Sigmoid colon (tissue), 7 donors: ENCODE results near the gene HNRNPA1L2. TPM values are rescaled to one million over a fixed set of nuclear protein-coding genes. Genes with fewer than 3 reads are reported as not detected.
"Not testable (repeated sequence)": the region's sequence is repeated elsewhere in the genome, so short reads cannot be mapped to it uniquely, and the experiment has no call there.

Experiments used
- DNase-seq: peaks from one replicate; pipeline ENCODE4 v3.0.0-alpha.2; 2019
- H3K27ac ChIP-seq, 4 donors: fragments of 200-600 bp; sonication (generic); one replicate each; pipeline ENCODE4 v1.5.1; 2016 to 2019; ENCODE audit warnings: mild to moderate bottlenecking in 1 of 4
- H3K27me3 ChIP-seq, 3 donors: fragments of 200-600 bp; sonication (generic); one replicate each; pipeline ENCODE4 v1.5.1; 2019; ENCODE audit warnings: mild to moderate bottlenecking in 1 of 3
- H3K36me3 ChIP-seq, 4 donors: fragments of 200-600 bp; sonication (generic); one replicate each; pipeline ENCODE4 v1.5.1; 2016 to 2019
- H3K4me1 ChIP-seq, 4 donors: fragments of 200-600 bp; sonication (generic); one replicate each; pipeline ENCODE4 v1.5.1; 2017 to 2019
- H3K4me3 ChIP-seq, 4 donors: fragments of 200-600 bp; sonication (generic); one replicate each; pipeline ENCODE4 v1.5.1; 2017 to 2019; ENCODE audit warnings: mild to moderate bottlenecking in 2 of 4, moderate library complexity in 1 of 4
- H3K9me3 ChIP-seq, 4 donors: fragments of 200-600 bp in 3 of 4; sonication (generic) in 3 of 4; one replicate each; pipeline versions ENCODE4 v1.5.1 to v1.6.1; 2013 to 2019
- CTCF ChIP-seq, 4 experiments: fragments of 450-650 bp in 3 of 4; fragments of 200-600 bp in 1 of 4; IDR thresholded peaks; one replicate each; pipeline ENCODE4 v1.5.1; 2016 to 2019; ENCODE audit warnings: antibody characterized with exemption in 4 of 4, mild to moderate bottlenecking in 3 of 4, moderate library complexity in 2 of 4
- EP300 ChIP-seq, 4 donors: sonication (generic); formaldehyde crosslinking; IDR thresholded peaks; one replicate each; pipeline ENCODE4 v1.6.1; 2017; ENCODE audit warnings: antibody characterized with exemption in 4 of 4
- POLR2A ChIP-seq, 2 donors: fragments of 450-650 bp; IDR thresholded peaks; one replicate each; pipeline ENCODE4 v1.6.1; 2016; ENCODE audit warnings: antibody characterized with exemption in 2 of 2, mild to moderate bottlenecking in 2 of 2, moderate library complexity in 2 of 2
- POLR2AphosphoS5 ChIP-seq, 4 donors: sonication (generic); formaldehyde crosslinking; IDR thresholded peaks; one replicate each; pipeline ENCODE4 v1.6.1; 2017; ENCODE audit warnings: antibody characterized with exemption in 4 of 4
- WGBS, 2 donors: extraction: QIAGEN DNeasy Blood & Tissue Kit; methylation state at CpG; one replicate each; pipeline ENCODE4 v1.1.7; 2013; 5-methylcytosine and 5-hydroxymethylcytosine counted together
- intact Hi-C: fragments of 100-400 bp; cut with DNase I; formaldehyde crosslinking; loops from one replicate; pipeline ENCODE4 v1.15.1; 2023
- polyA plus RNA-seq, 3 donors: library from polyadenylated mRNA; stranded (reverse); fragments of 200-250 nt; gene quantifications; one replicate each; pipeline ENCODE4 v1.2.3, GENCODE V29; 2013
- total RNA-seq, 4 donors: library from RNA; depleted of rRNA; stranded (reverse); fragments of >200 nt; gene quantifications; one replicate each; pipeline ENCODE4 v1.1.0, GENCODE V29; 2016
- donor health status: healthy with polysubstance abuse.
- donor health status: Bipolar disorder and iron deficiency.
- donor health status: healthy.

HNRNPA1L2 gene
- total and polyA plus RNA-seq, 7 donors, result 0.95 to 6.2 (median 3.6) TPM

GRCh38 chr13:52615134-52615801 lies 27.0 kb upstream of the HNRNPA1L2 start:
- Histone ChIP-seq H3K9me3 (no peaks in the 10 kb centered on the region), H3K36me3 (peaks cover 0 to 5% (median 0%) of the 10 kb centered on the region in 4 donors), H3K27ac (no peak overlapping the region), H3K4me1 (peaks cover 0 to 14% (median 7%) of the 10 kb centered on the region in 4 donors), H3K4me3 (no peak overlapping the region), H3K27me3 (no peaks in the 10 kb centered on the region)
- intact Hi-C loops, result loop anchor here (5.0 kb wide), 2 partner anchors 37 to 163 kb away; partner anchors contain the start of genes SUGT1 and VPS36
- WGBS, 2 donors, result 95 to 97% methylated on average over 4 of the region's 4 CpGs
- DNase-seq, result no peak
- TF ChIP-seq CTCF (IDR thresholded peaks at IDR 0.05) (no peak), POLR2A (IDR thresholded peaks at IDR 0.05) (no peak)

- H3K9me3 ChIP-seq, result no peaks in the 10 kb centered on the region
- no peak for DNase-seq
- intact Hi-C loops, result loop anchor here (5.0 kb wide), 2 partner anchors 36 to 164 kb away; partner anchors contain the start of genes SUGT1 and VPS36
- peaks cover 0 to 5% (median 0%) of the 10 kb centered on the region in 4 donors for H3K36me3 ChIP-seq
- TF ChIP-seq POLR2A (IDR thresholded peaks at IDR 0.05) (no peak), CTCF (IDR thresholded peaks at IDR 0.05) (no peak), EP300 (IDR thresholded peaks at IDR 0.05) (no peak), POLR2AphosphoS5 (IDR thresholded peaks at IDR 0.05) (no peak)
- WGBS, 2 donors, result 77 to 84% methylated on average over 5 of the region's 5 CpGs
- no peak overlapping the region for H3K27ac ChIP-seq
- peaks cover 0 to 14% (median 7%) of the 10 kb centered on the region in 4 donors for H3K4me1 ChIP-seq
- no peak overlapping the region for H3K4me3 ChIP-seq
- no peaks in the 10 kb centered on the region for H3K27me3 ChIP-seq
Observed at GRCh38 chr13:52615812-52616211, 26.4 kb upstream of the HNRNPA1L2 start.

- DNase-seq, result peak; percentile 89
- peaks cover 0 to 6% (median 0%) of the 10 kb centered on the region in 4 donors for H3K36me3 ChIP-seq
- H3K4me3 ChIP-seq, result peak overlapping the region; percentile 53 to 72 (median 63)
- peaks cover 0 to 14% (median 7%) of the 10 kb centered on the region in 4 donors for H3K4me1 ChIP-seq
- H3K9me3 ChIP-seq, result no peaks in the 10 kb centered on the region
- TF ChIP-seq POLR2A (IDR thresholded peaks at IDR 0.05) (peak in 1 of 2 donors; percentile 8), CTCF (IDR thresholded peaks at IDR 0.05) (no peak), POLR2AphosphoS5 (IDR thresholded peaks at IDR 0.05) (peak in 3 of 4 donors; percentile 17 to 63 (median 54)), EP300 (IDR thresholded peaks at IDR 0.05) (no peak)
- H3K27ac ChIP-seq, result peak overlapping the region; percentile 79 to 86 (median 84)
- WGBS, 2 donors, result 0% methylated on average over 51 of the region's 51 CpGs
- no peaks in the 10 kb centered on the region for H3K27me3 ChIP-seq
- intact Hi-C loops, result loop anchor here (5.0 kb wide), 2 partner anchors 35 to 165 kb away; partner anchors contain the start of genes SUGT1 and VPS36
Observed at GRCh38 chr13:52617070-52618060, 24.9 kb upstream of the HNRNPA1L2 start.

GRCh38 chr13:52631083-52631690 lies 11.0 kb upstream of the HNRNPA1L2 start:
- H3K27ac ChIP-seq, H3K4me1 ChIP-seq, H3K9me3 ChIP-seq, H3K27me3 ChIP-seq, H3K4me3 ChIP-seq, intact Hi-C loops, DNase-seq: not testable (repeated sequence)
- H3K36me3 ChIP-seq, result peaks cover 11 to 52% (median 22%) of the 10 kb centered on the region in 4 donors
- 15 to 48% methylated on average over 7 of the region's 7 CpGs for WGBS, 2 donors
